Colonic mucosa (tissue), 4 donors: ENCODE measurements around the gene DIRAS1. TPM values are rescaled to one million over a fixed set of nuclear protein-coding genes. Genes with fewer than 3 reads are reported as not detected.

Experiments
- DNase-seq: peaks from one replicate; pipeline ENCODE4 v3.0.0-alpha.2; 2020
- H3K27ac ChIP-seq: fragments of 200-600 bp; one replicate; pipeline ENCODE4 v1.8.0; 2021
- H3K27me3 ChIP-seq: fragments of 200-600 bp; one replicate; pipeline ENCODE4 v1.8.0; 2021
- H3K36me3 ChIP-seq: fragments of 200-600 bp; one replicate; pipeline ENCODE4 v1.8.0; 2021
- H3K4me1 ChIP-seq: fragments of 200-600 bp; one replicate; pipeline ENCODE4 v1.8.0; 2021; ENCODE audit warnings: mild to moderate bottlenecking
- H3K4me3 ChIP-seq: fragments of 200-600 bp; one replicate; pipeline ENCODE4 v1.8.0; 2021
- H3K9ac ChIP-seq, 2 donors: one replicate each; pipeline ENCODE4 v1.7.0; 2013; ENCODE audit warnings: control low read depth in 2 of 2, low read depth in 2 of 2, low read length in 2 of 2
- H3K9me3 ChIP-seq: fragments of 200-600 bp; one replicate; pipeline ENCODE4 v1.8.0; 2021
- CTCF ChIP-seq: fragments of 200-600 bp; IDR thresholded peaks from one replicate; pipeline ENCODE4 v1.8.0; 2022; ENCODE audit warnings: antibody characterized with exemption, mild to moderate bottlenecking
- intact Hi-C: fragments of 100-400 bp; cut with DNase I; formaldehyde crosslinking; loops from one replicate; pipeline ENCODE4 v1.14.1; 2022
- total RNA-seq, 2 donors: library from RNA; stranded (reverse); fragmentation: NEBNext Ultra II Directional in 1 of 2; extraction: Animal tissue kit (Norgen Biotek cat#: 25700) in 1 of 2; gene quantifications; one replicate each; pipeline ENCODE4 v1.2.1, GENCODE V29; 2021
- donor health status: healthy.
- donor health status: DM: no; HTN: no; CAD: no.
- donor health status: DM: no; HTN: no; CAD: no.

The DIRAS1 gene
- total RNA-seq, 2 donors from 2014 or later = 0.49 to 1.7 TPM

- H3K4me3 ChIP-seq = no peak overlapping the region
- no peaks in the 10 kb centered on the region for H3K9me3 ChIP-seq
- H3K9ac ChIP-seq = no peak overlapping the region
- no peak for TF ChIP-seq CTCF
- intact Hi-C loops = no loop called here
- no peak for DNase-seq
- no peaks in the 10 kb centered on the region for H3K27me3 ChIP-seq
- H3K27ac ChIP-seq = no peak overlapping the region
- no peaks in the 10 kb centered on the region for H3K4me1 ChIP-seq
- H3K36me3 ChIP-seq = no peaks in the 10 kb centered on the region
Observed at GRCh38 chr19:2700660-2701360, 20.4 kb downstream of the DIRAS1 start.

- DNase-seq = no peak
- no peak overlapping the region for H3K4me3 ChIP-seq
- no peaks in the 10 kb centered on the region for H3K36me3 ChIP-seq
- intact Hi-C loops = no loop called here
- TF ChIP-seq CTCF = no peak
- H3K27me3 ChIP-seq = no peaks in the 10 kb centered on the region
- no peaks in the 10 kb centered on the region for H3K4me1 ChIP-seq
- H3K9ac ChIP-seq = no peak overlapping the region
- no peak overlapping the region for H3K27ac ChIP-seq
- no peaks in the 10 kb centered on the region for H3K9me3 ChIP-seq
Observed at GRCh38 chr19:2699413-2700140, 21.6 kb downstream of the DIRAS1 start.

- TF ChIP-seq CTCF = no peak
- no peaks in the 10 kb centered on the region for H3K9me3 ChIP-seq
- no peak overlapping the region for H3K9ac ChIP-seq
- no peak overlapping the region for H3K4me3 ChIP-seq
- no peaks in the 10 kb centered on the region for H3K27me3 ChIP-seq
- H3K36me3 ChIP-seq = no peaks in the 10 kb centered on the region
- H3K27ac ChIP-seq = no peak overlapping the region
- DNase-seq = no peak
- intact Hi-C loops = no loop called here
- H3K4me1 ChIP-seq = no peaks in the 10 kb centered on the region
Observed at GRCh38 chr19:2694196-2694595, 27.0 kb downstream of the DIRAS1 start.

- H3K27me3 ChIP-seq = no peaks in the 10 kb centered on the region
- no peak overlapping the region for H3K27ac ChIP-seq
- H3K9ac ChIP-seq = no peak overlapping the region
- no peaks in the 10 kb centered on the region for H3K9me3 ChIP-seq
- no peaks in the 10 kb centered on the region for H3K4me1 ChIP-seq
- no peak for DNase-seq
- no peak for TF ChIP-seq CTCF
- H3K4me3 ChIP-seq = no peak overlapping the region
- intact Hi-C loops = no loop called here
- H3K36me3 ChIP-seq = no peaks in the 10 kb centered on the region
Observed at GRCh38 chr19:2693492-2694160, 27.5 kb downstream of the DIRAS1 start.

- Histone ChIP-seq H3K4me3 (no peak overlapping the region), H3K36me3 (no peaks in the 10 kb centered on the region), H3K9me3 (no peaks in the 10 kb centered on the region), H3K27ac (no peak overlapping the region), H3K4me1 (no peaks in the 10 kb centered on the region), H3K27me3 (no peaks in the 10 kb centered on the region), H3K9ac (no peak overlapping the region)
- intact Hi-C loops = no loop called here
- no peak for TF ChIP-seq CTCF
- no peak for DNase-seq
Observed at GRCh38 chr19:2691951-2692350, 29.2 kb downstream of the DIRAS1 start.
